ENCODE results near the gene VPS4B. TPM values are rescaled to one million over a fixed set of nuclear protein-coding genes. Genes with fewer than 3 reads are reported as not detected.

The VPS4B gene
- polyA plus RNA-seq, 1 donor = 56.0 TPM

- H3K27me3 ChIP-seq (ENCODE audit: control insufficient read depth, insufficient read depth, low read length) = no peaks in the 10 kb centered on the region
- H3K4me1 ChIP-seq (ENCODE audit: control insufficient read depth, insufficient read depth, low read length) = no peaks in the 10 kb centered on the region
- no peak for DNase-seq
- H3K27ac ChIP-seq (ENCODE audit: low read length) = no peak overlapping the region
- no peak overlapping the region for H3K4me3 ChIP-seq (ENCODE audit: low read length)
- WGBS (ENCODE audit: insufficient coverage, low lambda C conversion rate) = no CpG with 5 or more reads among the region's 7 CpGs
- H3K9me3 ChIP-seq (ENCODE audit: control insufficient read depth, low read depth, low read length) = no peaks in the 10 kb centered on the region
- peaks cover 69% of the 10 kb centered on the region for H3K36me3 ChIP-seq (ENCODE audit: control insufficient read depth, insufficient read depth, low read length)
Measured at GRCh38 chr18:63356272-63356896, 65.9 kb downstream of the VPS4B start.

GRCh38 chr18:63350230-63350629 lies 72.0 kb downstream of the VPS4B start:
- Histone ChIP-seq H3K4me3 (ENCODE audit: low read length) (no peak overlapping the region), H3K9me3 (ENCODE audit: control insufficient read depth, low read depth, low read length) (no peaks in the 10 kb centered on the region), H3K27me3 (ENCODE audit: control insufficient read depth, insufficient read depth, low read length) (no peaks in the 10 kb centered on the region), H3K36me3 (ENCODE audit: control insufficient read depth, insufficient read depth, low read length) (peaks cover 79% of the 10 kb centered on the region), H3K4me1 (ENCODE audit: control insufficient read depth, insufficient read depth, low read length) (no peaks in the 10 kb centered on the region), H3K27ac (ENCODE audit: low read length) (no peak overlapping the region)
- 0% methylated on average over 1 of the region's 2 CpGs for WGBS (ENCODE audit: insufficient coverage, low lambda C conversion rate)
- DNase-seq = no peak

GRCh38 chr18:63348508-63349136 lies 73.7 kb downstream of the VPS4B start:
- no peak for DNase-seq
- H3K27ac ChIP-seq (ENCODE audit: low read length) = no peak overlapping the region
- no peak overlapping the region for H3K4me3 ChIP-seq (ENCODE audit: low read length)
- peaks cover 81% of the 10 kb centered on the region for H3K36me3 ChIP-seq (ENCODE audit: control insufficient read depth, insufficient read depth, low read length)
- no peaks in the 10 kb centered on the region for H3K9me3 ChIP-seq (ENCODE audit: control insufficient read depth, low read depth, low read length)
- H3K27me3 ChIP-seq (ENCODE audit: control insufficient read depth, insufficient read depth, low read length) = no peaks in the 10 kb centered on the region
- H3K4me1 ChIP-seq (ENCODE audit: control insufficient read depth, insufficient read depth, low read length) = no peaks in the 10 kb centered on the region
- 100% methylated on average over 1 of the region's 7 CpGs for WGBS (ENCODE audit: insufficient coverage, low lambda C conversion rate)

GRCh38 chr18:63346480-63347183 lies 75.6 kb downstream of the VPS4B start:
- no peaks in the 10 kb centered on the region for H3K4me1 ChIP-seq (ENCODE audit: control insufficient read depth, insufficient read depth, low read length)
- WGBS (ENCODE audit: insufficient coverage, low lambda C conversion rate) = 93% methylated on average over 4 of the region's 7 CpGs
- DNase-seq = no peak
- H3K27ac ChIP-seq (ENCODE audit: low read length) = no peak overlapping the region
- H3K27me3 ChIP-seq (ENCODE audit: control insufficient read depth, insufficient read depth, low read length) = no peaks in the 10 kb centered on the region
- peaks cover 83% of the 10 kb centered on the region for H3K36me3 ChIP-seq (ENCODE audit: control insufficient read depth, insufficient read depth, low read length)
- H3K9me3 ChIP-seq (ENCODE audit: control insufficient read depth, low read depth, low read length) = no peaks in the 10 kb centered on the region
- H3K4me3 ChIP-seq (ENCODE audit: low read length) = no peak overlapping the region

GRCh38 chr18:63346031-63346430 lies 76.2 kb downstream of the VPS4B start:
- peaks cover 78% of the 10 kb centered on the region for H3K36me3 ChIP-seq (ENCODE audit: control insufficient read depth, insufficient read depth, low read length)
- no peaks in the 10 kb centered on the region for H3K9me3 ChIP-seq (ENCODE audit: control insufficient read depth, low read depth, low read length)
- DNase-seq = no peak
- H3K4me1 ChIP-seq (ENCODE audit: control insufficient read depth, insufficient read depth, low read length) = no peaks in the 10 kb centered on the region
- H3K4me3 ChIP-seq (ENCODE audit: low read length) = no peak overlapping the region
- no CpG with 5 or more reads among the region's 7 CpGs for WGBS (ENCODE audit: insufficient coverage, low lambda C conversion rate)
- no peak overlapping the region for H3K27ac ChIP-seq (ENCODE audit: low read length)
- H3K27me3 ChIP-seq (ENCODE audit: control insufficient read depth, insufficient read depth, low read length) = no peaks in the 10 kb centered on the region

GRCh38 chr18:63344918-63345317 lies 77.4 kb downstream of the VPS4B start:
- H3K36me3 ChIP-seq (ENCODE audit: control insufficient read depth, insufficient read depth, low read length) = peaks cover 75% of the 10 kb centered on the region
- WGBS (ENCODE audit: insufficient coverage, low lambda C conversion rate) = no CpG with 5 or more reads among the region's 2 CpGs

GRCh38 chr18:63344263-63344662 lies 78.0 kb downstream of the VPS4B start:
- no CpG with 5 or more reads among the region's 5 CpGs for WGBS (ENCODE audit: insufficient coverage, low lambda C conversion rate)
- H3K27ac ChIP-seq (ENCODE audit: low read length) = no peak overlapping the region
- H3K36me3 ChIP-seq (ENCODE audit: control insufficient read depth, insufficient read depth, low read length) = peaks cover 71% of the 10 kb centered on the region
- no peaks in the 10 kb centered on the region for H3K9me3 ChIP-seq (ENCODE audit: control insufficient read depth, low read depth, low read length)
- H3K27me3 ChIP-seq (ENCODE audit: control insufficient read depth, insufficient read depth, low read length) = no peaks in the 10 kb centered on the region
- peak in 1 of 2 donors; percentile 16 for DNase-seq
- no peaks in the 10 kb centered on the region for H3K4me1 ChIP-seq (ENCODE audit: control insufficient read depth, insufficient read depth, low read length)
- no peak overlapping the region for H3K4me3 ChIP-seq (ENCODE audit: low read length)

More at GRCh38 chr18:63344918-63345317, 77.4 kb downstream of the VPS4B start:
- Histone ChIP-seq H3K27me3 (ENCODE audit: control insufficient read depth, insufficient read depth, low read length) (no peaks in the 10 kb centered on the region), H3K27ac (ENCODE audit: low read length) (no peak overlapping the region), H3K4me1 (ENCODE audit: control insufficient read depth, insufficient read depth, low read length) (no peaks in the 10 kb centered on the region), H3K4me3 (ENCODE audit: low read length) (no peak overlapping the region), H3K9me3 (ENCODE audit: control insufficient read depth, low read depth, low read length) (no peaks in the 10 kb centered on the region)
- no peak for DNase-seq

GRCh38 chr18:63342206-63342605 lies 80.1 kb downstream of the VPS4B start:
- Histone ChIP-seq H3K4me3 (ENCODE audit: low read length) (no peak overlapping the region), H3K9me3 (ENCODE audit: control insufficient read depth, low read depth, low read length) (no peaks in the 10 kb centered on the region), H3K27me3 (ENCODE audit: control insufficient read depth, insufficient read depth, low read length) (no peaks in the 10 kb centered on the region), H3K36me3 (ENCODE audit: control insufficient read depth, insufficient read depth, low read length) (peaks cover 68% of the 10 kb centered on the region), H3K4me1 (ENCODE audit: control insufficient read depth, insufficient read depth, low read length) (no peaks in the 10 kb centered on the region), H3K27ac (ENCODE audit: low read length) (no peak overlapping the region)
- WGBS (ENCODE audit: insufficient coverage, low lambda C conversion rate) = no CpG with 5 or more reads among the region's 5 CpGs
- DNase-seq = no peak

- peak in 1 of 2 donors; percentile 10 for DNase-seq
- Histone ChIP-seq H3K9me3 (ENCODE audit: control insufficient read depth, low read depth, low read length) (no peaks in the 10 kb centered on the region), H3K4me3 (ENCODE audit: low read length) (no peak overlapping the region), H3K36me3 (ENCODE audit: control insufficient read depth, insufficient read depth, low read length) (peaks cover 57% of the 10 kb centered on the region), H3K27ac (ENCODE audit: low read length) (no peak overlapping the region), H3K27me3 (ENCODE audit: control insufficient read depth, insufficient read depth, low read length) (no peaks in the 10 kb centered on the region), H3K4me1 (ENCODE audit: control insufficient read depth, insufficient read depth, low read length) (no peaks in the 10 kb centered on the region)
- WGBS (ENCODE audit: insufficient coverage, low lambda C conversion rate) = no CpG with 5 or more reads among the region's 4 CpGs
Measured at GRCh38 chr18:63339920-63340484, 82.3 kb downstream of the VPS4B start.
